Endothelial cell of umbilical vein (primary cell): ENCODE results near the gene MGAT4A. TPM values are rescaled to one million over a fixed set of nuclear protein-coding genes. Genes with fewer than 3 reads are reported as not detected.

Experiments used
- BruUV-seq: library from RNA; stranded (reverse); fragments of 400-500 nt; replicated peaks from 2 replicates; lab custom pipeline; 2021; lab: Mats Ljungman, UMichigan
- CTCF ChIA-PET: fragments of 300-600, 350-600 bp; sonication (Branson Sonifier 250); formaldehyde crosslinking; loops from one replicate; lab custom pipeline; 2021; ENCODE audit warnings: antibody characterized with exemption, inconsistent platforms; lab: Charles Lee
- POLR2A ChIA-PET: fragments of 300-600, 350-600 bp; sonication (Branson Sonifier 250); formaldehyde crosslinking; loops from one replicate; lab custom pipeline; 2021; ENCODE audit warnings: antibody characterized with exemption, inconsistent platforms; lab: Charles Lee
- DNase-seq: peaks from one replicate; pipeline ENCODE4 v3.0.0-alpha.2; 2011; ENCODE audit warnings: low read depth, low spot score
- FAIRE-seq: peaks from 2 replicates; lab custom pipeline; 2011; peaks lifted over from hg19 to GRCh38; lab: Jason Lieb, UNC
- H2AFZ ChIP-seq: 2 replicates; pipeline ENCODE4 v1.6.0; 2012; ENCODE audit warnings: low read depth, low read length, control low read depth, inconsistent platforms
- H3K27ac ChIP-seq: 2 replicates; pipeline ENCODE4 v1.5.1; 2011; ENCODE audit warnings: low read depth, mild to moderate bottlenecking, control low read depth, low read length, moderate library complexity; ENCODE audit not compliant: insufficient read depth
- H3K27me3 ChIP-seq, 2 experiments: 2 replicates each; pipeline versions ENCODE4 v1.6.0 to v1.6.1; 2011; ENCODE audit warnings: low read length in 2 of 2, mixed read lengths in 1 of 2; ENCODE audit not compliant: control insufficient read depth in 2 of 2, insufficient read depth in 2 of 2
- H3K36me3 ChIP-seq, 2 experiments: 2 replicates in 1 of 2; 3 replicates in 1 of 2; pipeline ENCODE4 v1.5.1; 2011; ENCODE audit warnings: low read length in 2 of 2, mild to moderate bottlenecking in 1 of 2, moderate library complexity in 1 of 2; ENCODE audit not compliant: control insufficient read depth in 2 of 2, insufficient read depth in 2 of 2; ENCODE audit errors: extremely low read depth in 1 of 2
- H3K4me1 ChIP-seq: 3 replicates; pipeline ENCODE4 v1.5.1; 2011; ENCODE audit warnings: mild to moderate bottlenecking, low read length; ENCODE audit not compliant: control insufficient read depth, insufficient read depth; ENCODE audit errors: extremely low read depth
- H3K4me2 ChIP-seq: 2 replicates; pipeline ENCODE4 v1.6.1; 2011; ENCODE audit warnings: low read length, control low read depth, mixed read lengths; ENCODE audit not compliant: insufficient read depth
- H3K4me3 ChIP-seq, 3 experiments: fragments of 200-600 bp in 1 of 3; sonication (generic), shearing (Covaris generic) in 1 of 3; replicated peaks in 1 of 3; 2 replicates each; pipeline ENCODE4 v1.5.1; 2011 to 2016; ENCODE audit warnings: control low read depth in 3 of 3, low read length in 3 of 3, mild to moderate bottlenecking in 2 of 3, inconsistent platforms in 1 of 3, low read depth in 1 of 3, moderate library complexity in 1 of 3; ENCODE audit not compliant: insufficient read depth in 1 of 3
- H3K79me2 ChIP-seq: 2 replicates; pipeline ENCODE4 v1.6.0; 2012; ENCODE audit warnings: low read length, inconsistent platforms; ENCODE audit not compliant: control insufficient read depth, insufficient read depth
- H3K9ac ChIP-seq: replicated peaks from 2 replicates; pipeline ENCODE3; 2011; ENCODE audit warnings: low read length, control low read depth; ENCODE audit not compliant: insufficient read depth; ENCODE audit errors: extremely low read depth
- H3K9me1 ChIP-seq: replicated peaks from 3 replicates; pipeline ENCODE4 v1.6.0; 2011; ENCODE audit warnings: mild to moderate bottlenecking, low read length; ENCODE audit not compliant: control insufficient read depth, insufficient read depth; ENCODE audit errors: extremely low read depth
- H3K9me3 ChIP-seq: replicated peaks from 2 replicates; pipeline ENCODE4 v1.5.1; 2012; ENCODE audit warnings: low read length, inconsistent platforms; ENCODE audit not compliant: control insufficient read depth, insufficient read depth
- H4K20me1 ChIP-seq: replicated peaks from 2 replicates; pipeline ENCODE3; 2011; ENCODE audit warnings: mild to moderate bottlenecking, low read length; ENCODE audit not compliant: control insufficient read depth, insufficient read depth; ENCODE audit errors: extremely low read depth
- EZH2 ChIP-seq: IDR thresholded peaks from 2 replicates; pipeline ENCODE4 v1.6.1; 2012; ENCODE audit warnings: borderline replicate concordance, low read depth, mild to moderate bottlenecking, moderate library complexity, low read length, inconsistent platforms; ENCODE audit not compliant: severe bottlenecking
- FOS ChIP-seq: IDR thresholded peaks from 2 replicates; pipeline ENCODE4 v1.6.1; 2011; ENCODE audit warnings: mild to moderate bottlenecking, low read length, moderate library complexity, borderline replicate concordance; ENCODE audit not compliant: insufficient read depth
- GATA2 ChIP-seq: IDR thresholded peaks from 2 replicates; pipeline ENCODE4 v1.7.0; 2011; ENCODE audit warnings: low read depth, mild to moderate bottlenecking, moderate library complexity, mixed read lengths, low read length; ENCODE audit not compliant: insufficient read length, insufficient read depth
- JUN ChIP-seq: IDR thresholded peaks from 2 replicates; pipeline ENCODE4 v1.6.1; 2011; ENCODE audit warnings: borderline replicate concordance, low read depth; ENCODE audit not compliant: insufficient read length, insufficient read depth
- MYC ChIP-seq: IDR thresholded peaks from one replicate; pipeline ENCODE4 v1.6.1; 2011; ENCODE audit warnings: mild to moderate bottlenecking, low read depth, low read length
- POLR2A ChIP-seq: IDR thresholded peaks from 2 replicates; pipeline ENCODE4 v1.6.1; 2012; ENCODE audit warnings: low read depth, mild to moderate bottlenecking, control low read depth, low read length
- POLR2AphosphoS5 ChIP-seq: IDR thresholded peaks from 2 replicates; pipeline ENCODE4 v1.6.1; 2012; ENCODE audit warnings: low read depth, mild to moderate bottlenecking, control low read depth, low read length, moderate library complexity; ENCODE audit not compliant: insufficient read depth
- dilution Hi-C: fragments of 300-500 bp; cut with MboI; formaldehyde crosslinking; loops from one replicate; pipeline ENCODE4 v1.15.0; 2019; ENCODE audit warnings: low sequenced_read_pairs; ENCODE audit not compliant: extremely low pct_ligation_motif_present
- intact Hi-C: fragments of 100-400 bp; cut with micrococcal nuclease; formaldehyde crosslinking; loops from one replicate; pipeline ENCODE4 v1.10.0; 2022
- polyA plus RNA-seq, 4 experiments: library from polyadenylated mRNA; depleted of rRNA in 3 of 4; stranded (reverse) in 3 of 4; unstranded in 1 of 4; fragments of >200 nt; gene quantifications; 2 replicates each; pipeline versions ENCODE4 v1.2.1 to v1.2.3, GENCODE V29; 2011 to 2012; ENCODE audit warnings: missing spikeins in 1 of 4
- total RNA-seq: library from RNA; stranded (reverse); gene quantifications from 2 replicates; pipeline ENCODE4 v1.2.3, GENCODE V29; 2021
- TF ChIP-seq, protein P1 (sequence below), 2 donors: IDR thresholded peaks; 1 replicate in 1 of 2; 2 replicates in 1 of 2; pipeline ENCODE4 v1.5.1; 2011; ENCODE audit warnings: low read length in 2 of 2, mild to moderate bottlenecking in 2 of 2, moderate library complexity in 2 of 2, control low read depth in 1 of 2, inconsistent platforms in 1 of 2, low read depth in 1 of 2; ENCODE audit not compliant: insufficient read depth in 1 of 2; ENCODE audit errors: extremely low read depth in 1 of 2
- TF ChIP-seq, protein P2 (sequence below): IDR thresholded peaks from 2 replicates; pipeline ENCODE4 v1.6.1; 2011; ENCODE audit not compliant: insufficient read depth, insufficient read length

MGAT4A gene
- total and polyA plus RNA-seq, 2 donors (not counting 3 experiments of a cell fraction or from before 2014, with no cell fraction given): 9.2 to 42.2 TPM

DNA sequence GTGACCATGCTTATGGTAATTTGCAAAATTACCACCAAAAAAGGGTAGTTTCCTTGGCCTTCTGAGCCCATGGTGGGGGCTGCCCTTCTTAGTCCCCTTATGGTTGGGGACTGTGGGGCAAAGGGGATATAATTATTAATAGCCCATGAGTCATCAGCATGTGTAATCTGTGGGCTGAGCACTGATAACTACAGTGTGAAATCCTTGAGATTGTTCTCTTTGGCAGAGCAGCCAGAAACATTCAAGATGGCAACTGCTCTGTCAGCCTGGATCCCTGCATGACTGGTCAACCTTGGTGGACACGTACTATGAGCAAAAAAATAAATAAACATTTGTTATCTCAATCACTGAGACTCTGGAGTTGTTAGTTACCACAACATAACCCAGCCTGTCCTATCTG, 61.3 kb downstream of the MGAT4A start:
- H3K79me2 ChIP-seq: peaks cover 11% of the 10 kb centered on the region
- peaks cover 5% of the 10 kb centered on the region for H3K4me1 ChIP-seq
- ChIA-PET POLR2A (no interaction called here), CTCF (no interaction called here)
- H3K9me3 ChIP-seq: no peaks in the 10 kb centered on the region
- H3K9ac ChIP-seq: no peak overlapping the region
- intact Hi-C loops: no loop called here
- DNase-seq: peak; percentile 48
- TF ChIP-seq, protein P1, sequence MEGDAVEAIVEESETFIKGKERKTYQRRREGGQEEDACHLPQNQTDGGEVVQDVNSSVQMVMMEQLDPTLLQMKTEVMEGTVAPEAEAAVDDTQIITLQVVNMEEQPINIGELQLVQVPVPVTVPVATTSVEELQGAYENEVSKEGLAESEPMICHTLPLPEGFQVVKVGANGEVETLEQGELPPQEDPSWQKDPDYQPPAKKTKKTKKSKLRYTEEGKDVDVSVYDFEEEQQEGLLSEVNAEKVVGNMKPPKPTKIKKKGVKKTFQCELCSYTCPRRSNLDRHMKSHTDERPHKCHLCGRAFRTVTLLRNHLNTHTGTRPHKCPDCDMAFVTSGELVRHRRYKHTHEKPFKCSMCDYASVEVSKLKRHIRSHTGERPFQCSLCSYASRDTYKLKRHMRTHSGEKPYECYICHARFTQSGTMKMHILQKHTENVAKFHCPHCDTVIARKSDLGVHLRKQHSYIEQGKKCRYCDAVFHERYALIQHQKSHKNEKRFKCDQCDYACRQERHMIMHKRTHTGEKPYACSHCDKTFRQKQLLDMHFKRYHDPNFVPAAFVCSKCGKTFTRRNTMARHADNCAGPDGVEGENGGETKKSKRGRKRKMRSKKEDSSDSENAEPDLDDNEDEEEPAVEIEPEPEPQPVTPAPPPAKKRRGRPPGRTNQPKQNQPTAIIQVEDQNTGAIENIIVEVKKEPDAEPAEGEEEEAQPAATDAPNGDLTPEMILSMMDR (IDR thresholded peaks at IDR 0.05; ENCODE audit: extremely low read depth in 1 of 2, insufficient read depth in 1 of 2, low read depth in 1 of 2, low read length in 2 of 2): no peak
- TF ChIP-seq JUN: no peak
- no peak for TF ChIP-seq EZH2
- peak; percentile 71 for TF ChIP-seq FOS
- TF ChIP-seq, protein P2, sequence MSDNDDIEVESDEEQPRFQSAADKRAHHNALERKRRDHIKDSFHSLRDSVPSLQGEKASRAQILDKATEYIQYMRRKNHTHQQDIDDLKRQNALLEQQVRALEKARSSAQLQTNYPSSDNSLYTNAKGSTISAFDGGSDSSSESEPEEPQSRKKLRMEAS: no peak
- TF ChIP-seq GATA2: peak; percentile 47
- TF ChIP-seq MYC: no peak
- peak; percentile 20 for TF ChIP-seq POLR2AphosphoS5
- no peak for TF ChIP-seq POLR2A
- no peaks in the 10 kb centered on the region for H4K20me1 ChIP-seq
- H3K27ac ChIP-seq: no peak overlapping the region
- H3K27me3 ChIP-seq: no peaks in the 10 kb centered on the region
- H3K4me2 ChIP-seq: no peak overlapping the region
- dilution Hi-C loops: no loop called here
- no peaks in the 10 kb centered on the region for H3K9me1 ChIP-seq
- H3K4me3 ChIP-seq: no peak overlapping the region
- BruUV-seq: no TSS peak
- FAIRE-seq: peak; percentile 37
- H2AFZ ChIP-seq: no peak overlapping the region
- H3K36me3 ChIP-seq: peaks cover 3 to 8% of the 10 kb centered on the region in 2 experiments
